CD4-positive, CD25-positive, alpha-beta regulatory T cell (primary cell): ENCODE results near the gene CBLC. TPM values are rescaled to one million over a fixed set of nuclear protein-coding genes. Genes with fewer than 3 reads are reported as not detected.

Experiments used
- ATAC-seq, 2 donors: fragments of 150-1000 bp; cut with Tn5 transposase; one replicate each; pipeline ENCODE4 v1.10.0; 2021; ENCODE audit warnings: low read depth in 2 of 2, moderate number of reproducible peaks in 2 of 2, moderate library complexity in 1 of 2
- DNase-seq, 3 donors: peaks; one replicate each; pipeline versions ENCODE4 v3.0.0 to v3.0.0-alpha.2; 2012 to 2022; ENCODE audit warnings: mixed read lengths in 1 of 3
- H3K27ac ChIP-seq: one replicate; pipeline ENCODE4 v1.7.0; 2013; ENCODE audit warnings: mild to moderate bottlenecking, low read length; ENCODE audit not compliant: insufficient read depth, poor library complexity, severe bottlenecking
- H3K27me3 ChIP-seq: one replicate; pipeline ENCODE4 v1.7.0; 2013; ENCODE audit warnings: low read length; ENCODE audit not compliant: control insufficient read depth, insufficient read depth
- H3K36me3 ChIP-seq: one replicate; pipeline ENCODE4 v1.7.0; 2013; ENCODE audit warnings: mild to moderate bottlenecking, low read length, moderate library complexity; ENCODE audit not compliant: control insufficient read depth, insufficient read depth
- H3K4me1 ChIP-seq: 2 replicates; pipeline ENCODE4 v1.7.0; 2013; ENCODE audit warnings: mild to moderate bottlenecking, low read length; ENCODE audit not compliant: insufficient read depth, control insufficient read depth, poor library complexity, severe bottlenecking
- H3K4me3 ChIP-seq: one replicate; pipeline ENCODE4 v1.7.0; 2013; ENCODE audit warnings: low read depth, mild to moderate bottlenecking, low read length, moderate library complexity
- H3K9me3 ChIP-seq, 2 experiments: 1 replicate in 1 of 2; 2 replicates in 1 of 2; pipeline ENCODE4 v1.7.0; 2013; ENCODE audit warnings: low read length in 2 of 2, mild to moderate bottlenecking in 1 of 2, moderate library complexity in 1 of 2; ENCODE audit not compliant: control insufficient read depth in 2 of 2
- H3K27ac Mint-ChIP-seq, 3 donors: one replicate each; pipeline ENCODE4 v1.8.0; 2020 to 2022; ENCODE audit warnings: mild to moderate bottlenecking in 3 of 3, mixed read lengths in 3 of 3, moderate library complexity in 2 of 3
- H3K27me3 Mint-ChIP-seq: one replicate; pipeline ENCODE4 v1.8.0; 2022; ENCODE audit warnings: mild to moderate bottlenecking, mixed read lengths
- H3K36me3 Mint-ChIP-seq: one replicate; pipeline ENCODE4 v1.8.0; 2020; ENCODE audit warnings: mixed read lengths
- H3K4me1 Mint-ChIP-seq, 4 donors: one replicate each; pipeline ENCODE4 v1.8.0; 2020 to 2022; ENCODE audit warnings: mixed read lengths in 4 of 4, mild to moderate bottlenecking in 1 of 4
- H3K4me3 Mint-ChIP-seq, 4 donors: one replicate each; pipeline ENCODE4 v1.8.0; 2020 to 2022; ENCODE audit warnings: mild to moderate bottlenecking in 4 of 4, mixed read lengths in 4 of 4, moderate library complexity in 3 of 4
- H3K9me3 Mint-ChIP-seq, 7 donors: one replicate each; pipeline ENCODE4 v1.8.0; 2020 to 2022; ENCODE audit warnings: mixed read lengths in 7 of 7, mild to moderate bottlenecking in 3 of 7, moderate library complexity in 2 of 7
- polyA plus RNA-seq, 4 donors: library from polyadenylated mRNA; unstranded; fragments of 300-500 nt; fragmentation: Illumina TruSeq; gene quantifications; one replicate each; pipeline ENCODE4 v1.2.3, GENCODE V29; 2021
- total RNA-seq: library from RNA; stranded (reverse); gene quantifications from one replicate; pipeline ENCODE4 v1.2.3, GENCODE V29; 2022

Gene CBLC
- total and polyA plus RNA-seq, 5 donors from 2014 or later: not detected

DNA sequence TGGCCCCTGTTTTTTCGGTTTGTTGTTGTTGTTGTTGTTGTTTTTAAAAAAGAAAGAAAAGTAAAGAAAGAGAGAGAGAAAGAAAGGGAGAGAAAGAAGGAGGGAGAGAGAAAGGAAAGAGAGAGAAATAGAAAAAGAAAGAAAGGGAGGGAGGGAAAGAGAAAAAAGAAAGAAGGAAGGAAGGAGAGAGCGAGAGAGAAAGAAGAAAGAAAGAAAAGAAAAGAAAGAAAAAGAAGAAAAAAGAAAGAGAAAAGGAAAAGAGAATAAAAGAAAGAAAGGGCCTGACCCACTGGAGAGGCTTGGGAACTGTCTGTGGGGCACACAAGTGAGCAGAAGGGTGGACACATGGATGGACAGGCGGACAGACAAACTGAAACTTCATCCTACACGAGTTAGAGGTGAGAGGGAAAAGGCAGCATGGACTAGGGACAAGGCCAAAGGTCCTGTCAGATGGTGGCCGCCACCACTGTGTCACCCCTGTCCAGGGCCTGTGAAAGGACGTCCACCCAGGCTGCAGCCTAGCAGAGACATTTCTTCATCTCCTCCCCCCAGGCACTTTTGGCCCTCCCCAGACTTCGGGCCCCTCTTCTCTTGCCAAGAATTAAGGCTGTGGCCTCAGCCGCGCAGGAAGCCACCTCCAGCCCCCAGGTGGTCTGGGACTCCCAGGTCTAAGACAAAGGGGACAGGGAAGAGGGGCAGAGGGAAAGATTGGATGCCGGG, 22.1 kb downstream of the CBLC start:
- no peak overlapping the region for H3K27ac ChIP-seq
- H3K36me3 Mint-ChIP-seq: no peaks in the 10 kb centered on the region
- peaks cover 0 to 4% (median 0%) of the 10 kb centered on the region in 7 donors for H3K9me3 Mint-ChIP-seq

DNA sequence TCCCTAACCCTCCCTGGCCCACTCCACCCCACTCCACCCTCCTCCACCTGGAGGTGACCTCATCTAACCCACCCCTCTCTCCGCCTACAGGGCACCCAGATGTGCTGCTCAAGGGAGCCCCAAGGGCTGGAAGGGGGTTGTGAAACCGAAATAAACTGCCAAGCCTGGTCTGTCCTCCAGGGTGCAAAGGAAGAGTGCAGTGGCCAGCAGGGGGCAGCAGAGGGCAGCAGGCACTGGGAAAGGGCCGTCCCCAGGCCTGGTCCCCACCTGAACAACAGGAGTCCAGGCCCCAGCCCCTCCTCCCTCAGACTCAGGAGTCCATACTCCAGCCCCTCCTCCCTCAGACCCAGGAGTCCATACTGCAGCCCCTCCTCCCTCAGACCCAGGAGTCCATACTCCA, 22.8 kb downstream of the CBLC start:
- no peak overlapping the region for H3K27ac Mint-ChIP-seq
- no peak overlapping the region for H3K27ac ChIP-seq

More for the DNA sequence above, 22.1 kb downstream of the CBLC start:
- DNase-seq (no peak), ATAC-seq (no peak)
- H3K27me3 ChIP-seq: no peaks in the 10 kb centered on the region
- Mint-ChIP-seq H3K4me1 (peaks cover 0 to 5% (median 2%) of the 10 kb centered on the region in 4 donors), H3K4me3 (no peak overlapping the region), H3K27me3 (peaks cover 9% of the 10 kb centered on the region), H3K27ac (no peak overlapping the region)
- H3K4me1 ChIP-seq: no peaks in the 10 kb centered on the region
- H3K9me3 ChIP-seq: no peaks in the 10 kb centered on the region
- H3K36me3 ChIP-seq: no peaks in the 10 kb centered on the region
- no peak overlapping the region for H3K4me3 ChIP-seq

GRCh38 chr19:44803442-44804428, 26.0 kb downstream of the CBLC start:
- peaks cover 0 to 5% (median 2%) of the 10 kb centered on the region in 4 donors for H3K4me1 Mint-ChIP-seq
- H3K36me3 Mint-ChIP-seq: no peaks in the 10 kb centered on the region
- Histone ChIP-seq H3K27me3 (no peaks in the 10 kb centered on the region), H3K36me3 (no peaks in the 10 kb centered on the region), H3K27ac (no peak overlapping the region), H3K4me3 (no peak overlapping the region), H3K9me3 (no peaks in the 10 kb centered on the region), H3K4me1 (no peaks in the 10 kb centered on the region)
- no peak for DNase-seq
- peaks cover 0 to 4% (median 0%) of the 10 kb centered on the region in 7 donors for H3K9me3 Mint-ChIP-seq
- peaks cover 18% of the 10 kb centered on the region for H3K27me3 Mint-ChIP-seq
- H3K4me3 Mint-ChIP-seq: peak overlapping the region in 1 of 4 donors; percentile 47
- no peak overlapping the region for H3K27ac Mint-ChIP-seq
- no peak for ATAC-seq

More for the DNA sequence above, 22.8 kb downstream of the CBLC start:
- Mint-ChIP-seq H3K27me3 (peaks cover 9% of the 10 kb centered on the region), H3K36me3 (no peaks in the 10 kb centered on the region), H3K9me3 (peaks cover 0 to 4% (median 0%) of the 10 kb centered on the region in 7 donors), H3K4me1 (peaks cover 0 to 5% (median 2%) of the 10 kb centered on the region in 4 donors), H3K4me3 (no peak overlapping the region)
- no peaks in the 10 kb centered on the region for H3K4me1 ChIP-seq
- no peaks in the 10 kb centered on the region for H3K9me3 ChIP-seq
- ATAC-seq (peak; percentile 83 to 88), DNase-seq (peak; percentile 59 to 74 (median 67))
- H3K36me3 ChIP-seq: no peaks in the 10 kb centered on the region
- H3K4me3 ChIP-seq: no peak overlapping the region
- H3K27me3 ChIP-seq: no peaks in the 10 kb centered on the region

DNA sequence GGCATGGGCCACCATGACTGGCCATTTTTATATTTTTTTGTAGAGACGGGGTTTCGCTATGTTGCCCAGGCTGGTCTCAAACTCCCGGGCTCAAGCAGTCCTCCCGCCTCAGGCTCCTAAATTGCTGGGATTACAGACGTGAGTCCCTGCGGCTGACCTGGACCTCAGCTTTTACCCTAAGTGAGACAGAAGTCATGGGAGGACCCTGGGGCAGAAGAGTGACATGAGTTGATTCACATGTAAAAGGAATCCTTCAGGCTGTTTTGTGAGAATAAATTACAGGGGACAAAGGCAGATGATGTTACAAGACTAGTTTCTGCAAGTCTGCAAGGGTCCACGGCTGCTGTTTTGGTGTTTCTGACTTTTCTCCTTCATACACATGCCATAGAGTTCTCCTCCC, 28.6 kb downstream of the CBLC start:
- H3K27ac Mint-ChIP-seq: no peak overlapping the region
- no peaks in the 10 kb centered on the region for H3K27me3 ChIP-seq
- no peaks in the 10 kb centered on the region for H3K36me3 ChIP-seq
- ATAC-seq (no peak), DNase-seq (no peak)
- no peak overlapping the region for H3K27ac ChIP-seq
- H3K4me3 Mint-ChIP-seq: no peak overlapping the region
- no peaks in the 10 kb centered on the region for H3K9me3 ChIP-seq
- peaks cover 5% of the 10 kb centered on the region for H3K4me1 ChIP-seq
- peaks cover 0 to 5% (median under 1%) of the 10 kb centered on the region in 4 donors for H3K4me1 Mint-ChIP-seq
- peaks cover 0 to 4% (median 0%) of the 10 kb centered on the region in 7 donors for H3K9me3 Mint-ChIP-seq
- no peaks in the 10 kb centered on the region for H3K36me3 Mint-ChIP-seq
- H3K27me3 Mint-ChIP-seq: peaks cover 23% of the 10 kb centered on the region
- no peak overlapping the region for H3K4me3 ChIP-seq

DNA sequence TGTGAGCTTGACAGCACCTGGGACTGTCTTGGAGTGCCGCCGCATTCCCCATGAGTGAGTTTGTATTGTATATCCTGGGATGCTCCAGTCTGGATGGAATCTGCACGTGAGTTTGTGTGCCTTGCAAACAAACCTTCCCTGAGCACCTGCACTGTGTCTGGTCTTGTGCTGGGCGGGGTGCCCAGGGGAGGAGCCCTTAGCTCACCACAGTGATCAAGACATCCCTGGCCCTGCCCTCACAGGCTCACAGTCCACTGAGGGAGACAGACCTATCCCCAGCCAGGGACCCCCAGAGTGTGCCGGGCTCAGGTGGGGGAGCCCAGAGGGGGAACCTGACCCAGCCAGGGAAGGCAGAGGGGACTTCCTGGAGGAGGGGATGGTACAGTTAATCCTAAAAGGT, 29.5 kb downstream of the CBLC start:
- Mint-ChIP-seq H3K9me3 (peaks cover 0 to 4% (median 0%) of the 10 kb centered on the region in 7 donors), H3K27me3 (peaks cover 23% of the 10 kb centered on the region), H3K4me1 (peaks cover 0 to 5% (median under 1%) of the 10 kb centered on the region in 4 donors), H3K36me3 (no peaks in the 10 kb centered on the region), H3K27ac (no peak overlapping the region), H3K4me3 (no peak overlapping the region)
- H3K9me3 ChIP-seq: no peaks in the 10 kb centered on the region
- H3K36me3 ChIP-seq: no peaks in the 10 kb centered on the region
- no peak overlapping the region for H3K27ac ChIP-seq
- no peaks in the 10 kb centered on the region for H3K27me3 ChIP-seq
- ATAC-seq: no peak
- H3K4me1 ChIP-seq: peaks cover 5% of the 10 kb centered on the region
- no peak for DNase-seq
- H3K4me3 ChIP-seq: no peak overlapping the region

GRCh38 chr19:44807652-44808462, 30.2 kb downstream of the CBLC start:
- Histone ChIP-seq H3K27me3 (no peaks in the 10 kb centered on the region), H3K27ac (no peak overlapping the region), H3K4me1 (peaks cover 5% of the 10 kb centered on the region), H3K4me3 (no peak overlapping the region), H3K9me3 (no peaks in the 10 kb centered on the region), H3K36me3 (no peaks in the 10 kb centered on the region)
- peaks cover 0 to 4% (median 0%) of the 10 kb centered on the region in 7 donors for H3K9me3 Mint-ChIP-seq
- H3K4me1 Mint-ChIP-seq: peaks cover 0 to 2% (median 0%) of the 10 kb centered on the region in 4 donors
- no peaks in the 10 kb centered on the region for H3K36me3 Mint-ChIP-seq
- DNase-seq (no peak), ATAC-seq (no peak)
- no peak overlapping the region for H3K4me3 Mint-ChIP-seq
- H3K27me3 Mint-ChIP-seq: peaks cover 18% of the 10 kb centered on the region
- no peak overlapping the region for H3K27ac Mint-ChIP-seq
